CD14-positive monocyte (primary cell): ENCODE measurements around the gene ERF. TPM values are rescaled to one million over a fixed set of nuclear protein-coding genes. Genes with fewer than 3 reads are reported as not detected.
A peak's percentile ranks its signal among the peaks of the same experiment; 100 is the strongest.

Source experiments
- DNase-seq, 3 donors: peaks; one replicate each; pipeline ENCODE4 v3.0.0-alpha.2; 2011 to 2022
- H2AFZ ChIP-seq: 2 replicates; pipeline ENCODE4 v1.6.0; 2012; ENCODE audit warnings: mild to moderate bottlenecking, low read depth, low read length, inconsistent platforms; ENCODE audit not compliant: insufficient read depth, poor library complexity, severe bottlenecking
- H3K27ac ChIP-seq, 2 donors: 1 replicate in 1 of 2; 2 replicates in 1 of 2; pipeline ENCODE4 v1.5.1; 2012 to 2013; ENCODE audit warnings: low read length in 2 of 2, control low read depth in 1 of 2, inconsistent platforms in 1 of 2, low read depth in 1 of 2, mild to moderate bottlenecking in 1 of 2
- H3K27me3 ChIP-seq, 2 donors: one replicate each; pipeline versions ENCODE4 v1.6.0 to v1.6.1; 2011 to 2013; ENCODE audit warnings: low read length in 2 of 2; ENCODE audit not compliant: control insufficient read depth in 2 of 2, insufficient read depth in 2 of 2
- H3K36me3 ChIP-seq, 2 donors: replicated peaks in 1 of 2; 1 replicate in 1 of 2; 2 replicates in 1 of 2; pipeline versions ENCODE4 v1.5.1 to v1.6.1; 2012 to 2013; ENCODE audit warnings: low read length in 2 of 2, control low read depth in 1 of 2, inconsistent platforms in 1 of 2, mild to moderate bottlenecking in 1 of 2; ENCODE audit not compliant: insufficient read depth in 2 of 2, control insufficient read depth in 1 of 2
- H3K4me1 ChIP-seq, 2 donors: 1 replicate in 1 of 2; 2 replicates in 1 of 2; pipeline versions ENCODE4 v1.5.1 to v1.6.1; 2012 to 2013; ENCODE audit warnings: low read length in 2 of 2, control low read depth in 1 of 2, inconsistent platforms in 1 of 2, mild to moderate bottlenecking in 1 of 2, moderate library complexity in 1 of 2; ENCODE audit not compliant: insufficient read depth in 2 of 2, control insufficient read depth in 1 of 2
- H3K4me2 ChIP-seq: replicated peaks from 2 replicates; pipeline ENCODE3; 2012; ENCODE audit warnings: low read length, moderate library complexity, mild to moderate bottlenecking; ENCODE audit not compliant: poor library complexity, severe bottlenecking; ENCODE audit errors: extremely low read depth
- H3K4me3 ChIP-seq, 3 experiments: fragments of 200-600 bp in 1 of 3; sonication (generic) in 1 of 3; replicated peaks in 1 of 3; 1 replicate in 2 of 3; 2 replicates in 1 of 3; pipeline ENCODE4 v1.5.1; 2011 to 2013; ENCODE audit warnings: low read length in 3 of 3, mild to moderate bottlenecking in 3 of 3, control low read depth in 2 of 3, low read depth in 2 of 3, inconsistent platforms in 1 of 3, moderate library complexity in 1 of 3
- H3K79me2 ChIP-seq: 2 replicates; pipeline ENCODE4 v1.6.0; 2012; ENCODE audit warnings: mild to moderate bottlenecking, control low read depth, inconsistent platforms, low read length, moderate library complexity; ENCODE audit not compliant: insufficient read depth
- H3K9ac ChIP-seq: 2 replicates; pipeline ENCODE4 v1.6.0; 2017; ENCODE audit warnings: low read length, mild to moderate bottlenecking; ENCODE audit not compliant: insufficient read depth, poor library complexity, severe bottlenecking
- H3K9me3 ChIP-seq, 2 donors: replicated peaks in 1 of 2; 1 replicate in 1 of 2; 2 replicates in 1 of 2; pipeline versions ENCODE4 v1.5.1 to v1.6.1; 2012 to 2013; ENCODE audit warnings: low read length in 2 of 2, control low read depth in 1 of 2; ENCODE audit not compliant: control insufficient read depth in 1 of 2, insufficient read depth in 1 of 2
- H4K20me1 ChIP-seq: 2 replicates; pipeline ENCODE4 v1.6.0; 2012; ENCODE audit warnings: mild to moderate bottlenecking, low read length, control low read depth, moderate library complexity; ENCODE audit not compliant: insufficient read depth
- H3K27ac Mint-ChIP-seq, 7 donors: one replicate each; pipeline ENCODE4 v1.8.0; 2020; ENCODE audit warnings: mild to moderate bottlenecking in 7 of 7, mixed read lengths in 7 of 7, moderate library complexity in 6 of 7, inconsistent platforms in 2 of 7
- H3K27me3 Mint-ChIP-seq, 3 donors: one replicate each; pipeline ENCODE4 v1.8.0; 2021 to 2022; ENCODE audit warnings: low read depth in 3 of 3, mild to moderate bottlenecking in 3 of 3, mixed read lengths in 3 of 3, moderate library complexity in 3 of 3, inconsistent platforms in 1 of 3
- H3K36me3 Mint-ChIP-seq, 2 donors: one replicate each; pipeline ENCODE4 v1.8.0; 2020; ENCODE audit warnings: mixed read lengths in 2 of 2, inconsistent platforms in 1 of 2, mild to moderate bottlenecking in 1 of 2
- H3K4me1 Mint-ChIP-seq: one replicate; pipeline ENCODE4 v1.8.0; 2020; ENCODE audit warnings: mild to moderate bottlenecking, mixed read lengths
- H3K4me3 Mint-ChIP-seq, 2 donors: one replicate each; pipeline ENCODE4 v1.8.0; 2020; ENCODE audit warnings: mild to moderate bottlenecking in 2 of 2, mixed read lengths in 2 of 2, moderate library complexity in 1 of 2
- H3K9me3 Mint-ChIP-seq, 7 donors: one replicate each; pipeline ENCODE4 v1.8.0; 2020 to 2022; ENCODE audit warnings: mixed read lengths in 7 of 7, mild to moderate bottlenecking in 6 of 7, moderate library complexity in 6 of 7, inconsistent platforms in 2 of 7
- WGBS: methylation state at CpG from one replicate; pipeline ENCODE4 v1.1.5; 2013; ENCODE audit warnings: missing lambda C conversion rate; ENCODE audit not compliant: insufficient coverage; 5-methylcytosine and 5-hydroxymethylcytosine counted together
- intact Hi-C, 2 donors: fragments of 100-400 bp; cut with micrococcal nuclease; formaldehyde crosslinking; loops; one replicate each; pipeline versions ENCODE4 v1.15.0 to v1.15.1; 2023
- polyA plus RNA-seq, 3 donors: library from polyadenylated mRNA; depleted of rRNA in 1 of 3; unstranded in 2 of 3; stranded (reverse) in 1 of 3; fragments of 300-500 nt in 2 of 3; fragments of >200 nt in 1 of 3; fragmentation: Illumina TruSeq in 2 of 3; gene quantifications; 1 replicate in 2 of 3; 2 replicates in 1 of 3; pipeline ENCODE4 v1.2.3, GENCODE V29; 2012 to 2021
- TF ChIP-seq, protein P1 (sequence below): fragments of 200-600 bp; IDR thresholded peaks from one replicate; pipeline ENCODE4 v1.8.0; 2022; ENCODE audit warnings: antibody characterized with exemption, mild to moderate bottlenecking

ERF gene
- polyA plus RNA-seq, 3 donors: 2.3 to 42.6 (median 3.4) TPM

- DNase-seq: no peak
- no peak overlapping the region for H3K4me3 Mint-ChIP-seq
- Histone ChIP-seq H3K4me2 (no peak overlapping the region), H3K9me3 (no peaks in the 10 kb centered on the region), H3K27ac (no peak overlapping the region), H2AFZ (no peak overlapping the region), H3K4me1 (peaks cover 5 to 7% of the 10 kb centered on the region in 2 donors), H3K27me3 (no peaks in the 10 kb centered on the region), H3K79me2 (peaks cover 60% of the 10 kb centered on the region), H3K4me3 (no peak overlapping the region), H4K20me1 (peaks cover 97% of the 10 kb centered on the region), H3K36me3 (peaks cover 80 to 86% of the 10 kb centered on the region in 2 donors), H3K9ac (no peak overlapping the region)
- WGBS: 60% methylated on average over 4 of the region's 5 CpGs
- intact Hi-C loops: loop anchor here in 1 of 2 donors (10.0 kb wide), 1 partner anchor 130 kb away; no protein-coding TSS in a partner anchor
- peak overlapping the region in 3 of 7 donors; percentile 40 to 85 (median 60) for H3K27ac Mint-ChIP-seq
- TF ChIP-seq, protein P1, sequence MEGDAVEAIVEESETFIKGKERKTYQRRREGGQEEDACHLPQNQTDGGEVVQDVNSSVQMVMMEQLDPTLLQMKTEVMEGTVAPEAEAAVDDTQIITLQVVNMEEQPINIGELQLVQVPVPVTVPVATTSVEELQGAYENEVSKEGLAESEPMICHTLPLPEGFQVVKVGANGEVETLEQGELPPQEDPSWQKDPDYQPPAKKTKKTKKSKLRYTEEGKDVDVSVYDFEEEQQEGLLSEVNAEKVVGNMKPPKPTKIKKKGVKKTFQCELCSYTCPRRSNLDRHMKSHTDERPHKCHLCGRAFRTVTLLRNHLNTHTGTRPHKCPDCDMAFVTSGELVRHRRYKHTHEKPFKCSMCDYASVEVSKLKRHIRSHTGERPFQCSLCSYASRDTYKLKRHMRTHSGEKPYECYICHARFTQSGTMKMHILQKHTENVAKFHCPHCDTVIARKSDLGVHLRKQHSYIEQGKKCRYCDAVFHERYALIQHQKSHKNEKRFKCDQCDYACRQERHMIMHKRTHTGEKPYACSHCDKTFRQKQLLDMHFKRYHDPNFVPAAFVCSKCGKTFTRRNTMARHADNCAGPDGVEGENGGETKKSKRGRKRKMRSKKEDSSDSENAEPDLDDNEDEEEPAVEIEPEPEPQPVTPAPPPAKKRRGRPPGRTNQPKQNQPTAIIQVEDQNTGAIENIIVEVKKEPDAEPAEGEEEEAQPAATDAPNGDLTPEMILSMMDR: no peak
- H3K27me3 Mint-ChIP-seq: no peaks in the 10 kb centered on the region
- no peaks in the 10 kb centered on the region for H3K9me3 Mint-ChIP-seq
- H3K36me3 Mint-ChIP-seq: peaks cover 74 to 92% of the 10 kb centered on the region in 2 donors
- H3K4me1 Mint-ChIP-seq: peaks cover 14% of the 10 kb centered on the region
Observed at GRCh38 chr19:42235181-42235580, 19.7 kb downstream of the ERF start.

- Histone ChIP-seq H3K4me1 (no peaks in the 10 kb centered on the region), H3K9me3 (no peaks in the 10 kb centered on the region), H3K79me2 (peaks cover 52% of the 10 kb centered on the region), H3K9ac (no peak overlapping the region), H3K27me3 (no peaks in the 10 kb centered on the region), H2AFZ (no peak overlapping the region), H3K36me3 (peaks cover 81 to 86% of the 10 kb centered on the region in 2 donors), H3K4me3 (no peak overlapping the region), H4K20me1 (peaks cover 97% of the 10 kb centered on the region), H3K27ac (no peak overlapping the region), H3K4me2 (no peak overlapping the region)
- Mint-ChIP-seq H3K27ac (peak overlapping the region in 2 of 7 donors; percentile 30 to 46), H3K4me1 (peaks cover 12% of the 10 kb centered on the region), H3K27me3 (no peaks in the 10 kb centered on the region), H3K9me3 (no peaks in the 10 kb centered on the region), H3K4me3 (no peak overlapping the region), H3K36me3 (peaks cover 71 to 92% of the 10 kb centered on the region in 2 donors)
- TF ChIP-seq, protein P1: no peak
- DNase-seq: no peak
- intact Hi-C loops: loop anchor here in 1 of 2 donors (10.0 kb wide), 1 partner anchor 130 kb away; no protein-coding TSS in a partner anchor
- WGBS: 98% methylated on average over 7 of the region's 11 CpGs
Observed at GRCh38 chr19:42234364-42234763, 20.6 kb downstream of the ERF start.
